Neural progenitor cell (in vitro differentiated cells): Measurements from ENCODE around the gene TMEM164.

Experiments used
- EZH2 ChIP-seq: fragments of 200-600 bp; sonication (generic); IDR thresholded peaks from 2 replicates; pipeline ENCODE4 v1.6.1; 2017; ENCODE audit warnings: antibody characterized with exemption, mild to moderate bottlenecking, moderate library complexity
- TF ChIP-seq, protein P1 (sequence below): fragments of 200-600 bp; sonication (generic); IDR thresholded peaks from 2 replicates; pipeline ENCODE4 v1.5.1; 2017; ENCODE audit warnings: antibody characterized with exemption, mild to moderate bottlenecking

DNA sequence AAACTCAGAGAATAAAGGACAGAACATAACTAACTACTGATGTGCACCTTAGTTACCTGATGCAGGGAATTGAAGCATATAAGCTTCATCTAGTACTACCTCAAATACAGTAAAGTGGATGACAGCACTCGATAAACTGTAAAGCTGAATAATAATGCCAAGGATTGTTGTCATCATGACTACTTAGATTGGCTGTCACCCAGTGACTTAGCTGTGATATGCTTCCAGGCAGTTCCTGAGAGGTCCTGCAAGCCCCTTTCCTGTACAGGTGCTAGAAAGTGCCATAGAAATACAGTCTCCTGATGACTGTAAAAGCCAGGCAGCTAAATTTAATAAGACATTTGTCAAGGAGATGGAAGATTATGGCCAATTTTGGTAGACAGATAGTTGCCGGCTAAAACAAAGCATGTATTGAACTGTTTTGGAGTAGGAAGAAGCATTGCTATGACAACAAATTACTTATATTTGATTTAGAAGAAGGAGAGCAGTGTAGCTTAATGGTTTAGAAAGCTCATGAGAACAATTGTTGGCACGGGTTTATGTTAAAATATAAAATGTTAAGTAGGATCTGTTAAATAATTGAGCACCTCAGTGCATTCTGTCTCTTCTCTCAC is 29.7 kb downstream of the TMEM164 start:
- no peak for TF ChIP-seq EZH2
- TF ChIP-seq, protein P1, sequence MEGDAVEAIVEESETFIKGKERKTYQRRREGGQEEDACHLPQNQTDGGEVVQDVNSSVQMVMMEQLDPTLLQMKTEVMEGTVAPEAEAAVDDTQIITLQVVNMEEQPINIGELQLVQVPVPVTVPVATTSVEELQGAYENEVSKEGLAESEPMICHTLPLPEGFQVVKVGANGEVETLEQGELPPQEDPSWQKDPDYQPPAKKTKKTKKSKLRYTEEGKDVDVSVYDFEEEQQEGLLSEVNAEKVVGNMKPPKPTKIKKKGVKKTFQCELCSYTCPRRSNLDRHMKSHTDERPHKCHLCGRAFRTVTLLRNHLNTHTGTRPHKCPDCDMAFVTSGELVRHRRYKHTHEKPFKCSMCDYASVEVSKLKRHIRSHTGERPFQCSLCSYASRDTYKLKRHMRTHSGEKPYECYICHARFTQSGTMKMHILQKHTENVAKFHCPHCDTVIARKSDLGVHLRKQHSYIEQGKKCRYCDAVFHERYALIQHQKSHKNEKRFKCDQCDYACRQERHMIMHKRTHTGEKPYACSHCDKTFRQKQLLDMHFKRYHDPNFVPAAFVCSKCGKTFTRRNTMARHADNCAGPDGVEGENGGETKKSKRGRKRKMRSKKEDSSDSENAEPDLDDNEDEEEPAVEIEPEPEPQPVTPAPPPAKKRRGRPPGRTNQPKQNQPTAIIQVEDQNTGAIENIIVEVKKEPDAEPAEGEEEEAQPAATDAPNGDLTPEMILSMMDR, result no peak
